Karpas-422 (cell line): Measurements from ENCODE around the gene CBARP. TPM values are rescaled to one million over a fixed set of nuclear protein-coding genes. Genes with fewer than 3 reads are reported as not detected.

Experiments
- DNase-seq: peaks from one replicate; pipeline ENCODE4 v3.0.0-alpha.2; 2015
- H2AFZ ChIP-seq: fragments of 200-600 bp; sonication (generic); 2 replicates; pipeline ENCODE4 v1.6.1; 2014; ENCODE audit warnings: antibody characterized with exemption, low read length, mixed read lengths
- H3K27ac ChIP-seq: fragments of 200-600 bp; sonication (generic); 2 replicates; pipeline ENCODE4 v1.5.1; 2014; ENCODE audit warnings: mild to moderate bottlenecking, low read length, moderate library complexity
- H3K27me3 ChIP-seq: fragments of 200-600 bp; sonication (generic); 2 replicates; pipeline ENCODE4 v1.6.1; 2014; ENCODE audit warnings: low read length, mixed read lengths
- H3K36me3 ChIP-seq: fragments of 200-600 bp; sonication (generic); 2 replicates; pipeline ENCODE4 v1.6.1; 2014; ENCODE audit warnings: low read length, mixed read lengths; ENCODE audit not compliant: insufficient read depth
- H3K4me1 ChIP-seq: fragments of 200-600 bp; sonication (generic); 2 replicates; pipeline ENCODE4 v1.6.1; 2014; ENCODE audit warnings: mild to moderate bottlenecking, low read length, mixed read lengths
- H3K4me2 ChIP-seq: fragments of 200-600 bp; sonication (generic); 2 replicates; pipeline ENCODE4 v1.6.1; 2014; ENCODE audit warnings: low read length, low read depth, mild to moderate bottlenecking; ENCODE audit not compliant: poor library complexity, severe bottlenecking
- H3K4me3 ChIP-seq: fragments of 200-600 bp; sonication (generic); 2 replicates; pipeline ENCODE4 v1.5.1; 2014; ENCODE audit warnings: mild to moderate bottlenecking, antibody characterized with exemption, low read length, mixed read lengths
- H3K79me2 ChIP-seq: fragments of 200-600 bp; sonication (generic); 2 replicates; pipeline ENCODE4 v1.6.1; 2014; ENCODE audit warnings: mild to moderate bottlenecking, low read length, mixed read lengths
- H3K9ac ChIP-seq: fragments of 200-600 bp; sonication (generic); 2 replicates; pipeline ENCODE4 v1.6.0; 2014; ENCODE audit warnings: low read length
- H3K9me2 ChIP-seq: fragments of 200-600 bp; sonication (generic), shearing (Covaris generic); replicated peaks from 2 replicates; pipeline ENCODE4 v1.6.0; 2014; ENCODE audit warnings: mild to moderate bottlenecking, low read length, moderate library complexity; ENCODE audit not compliant: insufficient read depth
- H3K9me3 ChIP-seq: fragments of 300-700, 200-600 bp; sonication (generic); 2 replicates; pipeline ENCODE4 v1.6.1; 2014; ENCODE audit warnings: low read length, mixed read lengths
- H4K20me1 ChIP-seq: fragments of 200-600 bp; sonication (generic); 2 replicates; pipeline ENCODE4 v1.6.1; 2014; ENCODE audit warnings: mild to moderate bottlenecking, antibody characterized with exemption, low read length, low read depth; ENCODE audit not compliant: insufficient read depth
- total RNA-seq: library from RNA; depleted of rRNA; stranded (reverse); fragments of >200 nt; shearing (Covaris generic); gene quantifications from 2 replicates; pipeline ENCODE4 v1.2.3, GENCODE V29; 2014; ENCODE audit warnings: low replicate concordance

Gene CBARP
- total RNA-seq, 1 experiment from 2014 or later: 1.6 TPM

GRCh38 chr19:1258163-1258492 lies 20.3 kb upstream of the CBARP start:
- no peak for DNase-seq
- Histone ChIP-seq H3K36me3 (peaks cover 23% of the 10 kb centered on the region), H3K79me2 (peaks cover 8% of the 10 kb centered on the region; the same call in 1 of the 2 replicates), H3K27ac (peak overlapping the region; percentile 92), H3K4me2 (peak overlapping the region; percentile 94), H3K27me3 (no peaks in the 10 kb centered on the region), H3K4me1 (peaks cover 90% of the 10 kb centered on the region), H3K9ac (peak overlapping the region; percentile 81), H4K20me1 (peaks cover 25% of the 10 kb centered on the region), H3K4me3 (peak overlapping the region; percentile 68; the same call in 1 of the 2 replicates), H3K9me2 (no peaks in the 10 kb centered on the region), H3K9me3 (no peaks in the 10 kb centered on the region), H2AFZ (no peak overlapping the region)

- no peaks in the 10 kb centered on the region for H3K9me3 ChIP-seq
- peak overlapping the region; percentile 81 for H3K9ac ChIP-seq
- H3K9me2 ChIP-seq: no peaks in the 10 kb centered on the region
- peak overlapping the region; percentile 68 for H3K4me3 ChIP-seq
- H4K20me1 ChIP-seq: peaks cover 25% of the 10 kb centered on the region
- peak; percentile 58 for DNase-seq
- peak overlapping the region; percentile 92 for H3K27ac ChIP-seq
- H3K4me1 ChIP-seq: peaks cover 90% of the 10 kb centered on the region
- H3K36me3 ChIP-seq: peaks cover 23% of the 10 kb centered on the region
- no peak overlapping the region for H2AFZ ChIP-seq
- no peaks in the 10 kb centered on the region for H3K27me3 ChIP-seq
- H3K4me2 ChIP-seq: peak overlapping the region; percentile 94
- peaks cover 9% of the 10 kb centered on the region; the same call in 1 of the 2 replicates for H3K79me2 ChIP-seq
These were observed 19.8 kb upstream of the CBARP start for GRCh38 chr19:1257475-1258162.

GRCh38 chr19:1256646-1257474 lies 19.1 kb upstream of the CBARP start:
- Histone ChIP-seq H4K20me1 (peaks cover 25% of the 10 kb centered on the region), H3K27ac (no peak overlapping the region)

GRCh38 chr19:1255186-1256161 lies 17.7 kb upstream of the CBARP start:
- H3K79me2 ChIP-seq: peaks cover 22% of the 10 kb centered on the region

More at GRCh38 chr19:1256646-1257474, 19.1 kb upstream of the CBARP start:
- H3K9me2 ChIP-seq: no peaks in the 10 kb centered on the region
- no peak overlapping the region for H3K4me3 ChIP-seq
- no peaks in the 10 kb centered on the region for H3K27me3 ChIP-seq
- H3K4me1 ChIP-seq: peaks cover 90% of the 10 kb centered on the region
- H2AFZ ChIP-seq: no peak overlapping the region
- H3K9ac ChIP-seq: no peak overlapping the region
- peak overlapping the region; percentile 10 for H3K4me2 ChIP-seq
- DNase-seq: no peak
- H3K9me3 ChIP-seq: no peaks in the 10 kb centered on the region
- peaks cover 13% of the 10 kb centered on the region; the same call in 1 of the 2 replicates for H3K79me2 ChIP-seq
- peaks cover 23% of the 10 kb centered on the region for H3K36me3 ChIP-seq

GRCh38 chr19:1254530-1255185 lies 16.9 kb upstream of the CBARP start:
- Histone ChIP-seq H3K9ac (peak overlapping the region; percentile 32), H3K36me3 (peaks cover 25% of the 10 kb centered on the region)

More at GRCh38 chr19:1255186-1256161, 17.7 kb upstream of the CBARP start:
- peak overlapping the region; percentile 69 for H3K27ac ChIP-seq
- H3K9ac ChIP-seq: peak overlapping the region; percentile 39
- DNase-seq: peak; percentile 58
- peaks cover 92% of the 10 kb centered on the region for H3K4me1 ChIP-seq
- no peak overlapping the region for H3K4me3 ChIP-seq
- H3K36me3 ChIP-seq: peaks cover 25% of the 10 kb centered on the region
- no peak overlapping the region for H2AFZ ChIP-seq
- H3K27me3 ChIP-seq: no peaks in the 10 kb centered on the region
- no peaks in the 10 kb centered on the region for H3K9me3 ChIP-seq
- peaks cover 25% of the 10 kb centered on the region for H4K20me1 ChIP-seq
- H3K4me2 ChIP-seq: peak overlapping the region; percentile 19
- H3K9me2 ChIP-seq: no peaks in the 10 kb centered on the region

GRCh38 chr19:1254081-1254527 lies 16.3 kb upstream of the CBARP start:
- Histone ChIP-seq H3K27me3 (no peaks in the 10 kb centered on the region), H3K9ac (peak overlapping the region; percentile 32), H3K9me3 (no peaks in the 10 kb centered on the region), H4K20me1 (peaks cover 28% of the 10 kb centered on the region), H3K9me2 (no peaks in the 10 kb centered on the region), H3K4me3 (no peak overlapping the region), H3K36me3 (peaks cover 25% of the 10 kb centered on the region), H3K4me1 (peaks cover 79% of the 10 kb centered on the region), H3K79me2 (peaks cover 26% of the 10 kb centered on the region), H3K27ac (peak overlapping the region; percentile 97; the same call in 1 of the 2 replicates), H2AFZ (no peak overlapping the region), H3K4me2 (no peak overlapping the region)
- no peak for DNase-seq

More at GRCh38 chr19:1254530-1255185, 16.9 kb upstream of the CBARP start:
- DNase-seq: no peak
- H3K9me3 ChIP-seq: no peaks in the 10 kb centered on the region
- no peaks in the 10 kb centered on the region for H3K27me3 ChIP-seq
- no peak overlapping the region for H3K4me3 ChIP-seq
- peaks cover 84% of the 10 kb centered on the region for H3K4me1 ChIP-seq
- H3K4me2 ChIP-seq: no peak overlapping the region
- H3K9me2 ChIP-seq: no peaks in the 10 kb centered on the region
- no peak overlapping the region for H2AFZ ChIP-seq
- H4K20me1 ChIP-seq: peaks cover 28% of the 10 kb centered on the region
- peak overlapping the region; percentile 42; the same call in 1 of the 2 replicates for H3K27ac ChIP-seq
- H3K79me2 ChIP-seq: peaks cover 26% of the 10 kb centered on the region

GRCh38 chr19:1253514-1254080 lies 15.8 kb upstream of the CBARP start:
- Histone ChIP-seq H3K4me3 (peak overlapping the region; percentile 17; the same call in 1 of the 2 replicates), H3K4me1 (peaks cover 74% of the 10 kb centered on the region), H3K9ac (peak overlapping the region; percentile 60), H3K9me3 (no peaks in the 10 kb centered on the region), H3K36me3 (peaks cover 25% of the 10 kb centered on the region), H3K27me3 (no peaks in the 10 kb centered on the region), H4K20me1 (peaks cover 28% of the 10 kb centered on the region), H3K9me2 (no peaks in the 10 kb centered on the region), H3K79me2 (peaks cover 26% of the 10 kb centered on the region), H3K27ac (peak overlapping the region; percentile 97), H3K4me2 (peak overlapping the region; percentile 95), H2AFZ (no peak overlapping the region)
- no peak for DNase-seq
